AG09319 (cell line): ENCODE data around the gene BAZ2A.
"Not testable (repeated sequence)": the region's sequence is repeated elsewhere in the genome, so short reads cannot be mapped to it uniquely, and the experiment has no call there.

Experiments
- DNase-seq: peaks from one replicate; pipeline ENCODE4 v3.0.0-alpha.2; 2010; ENCODE audit warnings: low read depth; ENCODE audit errors: extremely low read depth
- CTCF ChIP-seq: IDR thresholded peaks from 2 replicates; pipeline ENCODE4 v1.5.1; 2011; ENCODE audit warnings: low read depth, mild to moderate bottlenecking, inconsistent platforms, low read length, moderate library complexity

BAZ2A gene

GRCh38 chr12:56578983-56579546, 51.1 kb downstream of the BAZ2A start:
- DNase-seq, result no peak
- TF ChIP-seq CTCF, result no peak

- not testable (repeated sequence) for DNase-seq
Measured at GRCh38 chr12:56577248-56577647, 52.9 kb downstream of the BAZ2A start.

GRCh38 chr12:56574210-56574609, 55.9 kb downstream of the BAZ2A start:
- DNase-seq, result no peak
- no peak for TF ChIP-seq CTCF

- no peak for TF ChIP-seq CTCF
- DNase-seq, result no peak
Measured at GRCh38 chr12:56572288-56572687, 57.8 kb downstream of the BAZ2A start.

- no peak for TF ChIP-seq CTCF
- no peak for DNase-seq
Measured at GRCh38 chr12:56571121-56571520, 59.0 kb downstream of the BAZ2A start.

GRCh38 chr12:56568146-56568545, 62.0 kb downstream of the BAZ2A start:
- DNase-seq, result no peak
- no peak for TF ChIP-seq CTCF

- peak; percentile 22 for DNase-seq
- TF ChIP-seq CTCF, result no peak
Measured at GRCh38 chr12:56565510-56566101, 64.5 kb downstream of the BAZ2A start.

GRCh38 chr12:56551070-56551469, 79.1 kb downstream of the BAZ2A start:
- DNase-seq, result no peak
- no peak for TF ChIP-seq CTCF
